PC-3 (cell line): Measurements from ENCODE around the gene ST3GAL4.

Experiments
- EZH2phosphoT487 ChIP-seq: fragments of 300-600 bp; sonication (generic); IDR thresholded peaks from 2 replicates; pipeline ENCODE4 v1.6.1; 2018; ENCODE audit warnings: mild to moderate bottlenecking, antibody characterized with exemption, low read length, borderline replicate concordance
- TF ChIP-seq, protein P1 (sequence below): fragments of 300-600 bp; sonication (generic); conservative IDR thresholded peaks from 2 replicates; pipeline ENCODE4 v1.5.1; 2017; ENCODE audit warnings: antibody characterized with exemption, low read depth, mild to moderate bottlenecking, low read length

DNA sequence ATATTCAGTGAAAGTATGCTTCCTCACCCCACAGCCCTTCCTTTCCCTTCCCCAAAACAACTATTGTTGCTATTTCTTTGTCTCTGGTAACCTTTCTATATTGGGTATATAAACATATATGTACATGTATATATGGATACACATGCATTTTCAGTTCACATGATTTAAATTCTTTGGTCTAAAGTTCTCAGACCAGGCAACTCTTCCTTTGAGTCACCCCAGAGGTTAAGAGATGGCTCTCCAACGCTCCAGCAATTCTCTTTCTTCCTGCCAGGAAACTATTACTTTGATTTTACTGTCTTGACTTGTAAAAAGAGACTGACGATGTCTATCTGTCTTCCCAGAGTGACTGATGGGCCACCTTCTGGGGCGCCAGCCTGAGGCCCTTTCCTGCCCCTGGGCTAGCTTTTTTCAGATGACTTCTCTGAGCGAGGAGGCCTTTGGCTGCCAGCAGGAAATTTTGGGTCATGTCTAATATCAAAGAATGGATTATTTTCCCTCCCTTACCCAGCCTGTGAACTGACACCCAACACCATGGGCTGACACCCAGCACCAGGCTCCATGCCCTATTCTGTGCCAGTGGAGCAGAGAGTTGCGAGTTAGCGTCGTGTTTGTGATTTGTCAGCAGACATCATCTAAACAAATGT, 14.4 kb upstream of the ST3GAL4 start:
- TF ChIP-seq, protein P1, sequence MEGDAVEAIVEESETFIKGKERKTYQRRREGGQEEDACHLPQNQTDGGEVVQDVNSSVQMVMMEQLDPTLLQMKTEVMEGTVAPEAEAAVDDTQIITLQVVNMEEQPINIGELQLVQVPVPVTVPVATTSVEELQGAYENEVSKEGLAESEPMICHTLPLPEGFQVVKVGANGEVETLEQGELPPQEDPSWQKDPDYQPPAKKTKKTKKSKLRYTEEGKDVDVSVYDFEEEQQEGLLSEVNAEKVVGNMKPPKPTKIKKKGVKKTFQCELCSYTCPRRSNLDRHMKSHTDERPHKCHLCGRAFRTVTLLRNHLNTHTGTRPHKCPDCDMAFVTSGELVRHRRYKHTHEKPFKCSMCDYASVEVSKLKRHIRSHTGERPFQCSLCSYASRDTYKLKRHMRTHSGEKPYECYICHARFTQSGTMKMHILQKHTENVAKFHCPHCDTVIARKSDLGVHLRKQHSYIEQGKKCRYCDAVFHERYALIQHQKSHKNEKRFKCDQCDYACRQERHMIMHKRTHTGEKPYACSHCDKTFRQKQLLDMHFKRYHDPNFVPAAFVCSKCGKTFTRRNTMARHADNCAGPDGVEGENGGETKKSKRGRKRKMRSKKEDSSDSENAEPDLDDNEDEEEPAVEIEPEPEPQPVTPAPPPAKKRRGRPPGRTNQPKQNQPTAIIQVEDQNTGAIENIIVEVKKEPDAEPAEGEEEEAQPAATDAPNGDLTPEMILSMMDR: no peak
- no peak for TF ChIP-seq EZH2phosphoT487
